Stimulated activated CD8-positive, alpha-beta memory T cell treated with anti-CD3 and anti-CD28 coated beads, Interleukin-7, amount 100 ng/mL, for 1 hour (primary cell): ENCODE results near the gene PRKCQ.
"Not testable (repeated sequence)": the region's sequence is repeated elsewhere in the genome, so short reads cannot be mapped to it uniquely, and the experiment has no call there.

ENCODE experiments used
- DNase-seq, 2 donors: peaks; one replicate each; pipeline ENCODE4 v3.0.0-alpha.2; 2020; ENCODE audit warnings: low read depth in 2 of 2

Gene PRKCQ

GRCh38 chr10:6493521-6494441 is 86.3 kb downstream of the PRKCQ start:
- DNase-seq = no peak

GRCh38 chr10:6492896-6493295 is 87.2 kb downstream of the PRKCQ start:
- no peak for DNase-seq

- peak in 1 of 2 donors; percentile 10 for DNase-seq
Measured at GRCh38 chr10:6491841-6492609, 88.1 kb downstream of the PRKCQ start.

GRCh38 chr10:6490614-6491013 is 89.5 kb downstream of the PRKCQ start:
- no peak for DNase-seq

- no peak for DNase-seq
Measured at GRCh38 chr10:6487920-6488319, 92.2 kb downstream of the PRKCQ start.

- DNase-seq = no peak
Measured at GRCh38 chr10:6486309-6486708, 93.8 kb downstream of the PRKCQ start.

- no peak for DNase-seq
Measured at GRCh38 chr10:6482737-6483357, 97.2 kb downstream of the PRKCQ start.

GRCh38 chr10:6478722-6479121 is 101.4 kb downstream of the PRKCQ start:
- DNase-seq = no peak

GRCh38 chr10:6476989-6477388 is 103.1 kb downstream of the PRKCQ start:
- no peak for DNase-seq

GRCh38 chr10:6474871-6475270 is 105.2 kb downstream of the PRKCQ start:
- DNase-seq = no peak

GRCh38 chr10:6473901-6474370 is 106.1 kb downstream of the PRKCQ start:
- no peak for DNase-seq

- DNase-seq = peak; percentile 13 to 20
Measured at GRCh38 chr10:6473430-6473829, 106.6 kb downstream of the PRKCQ start.

GRCh38 chr10:6472710-6473005 is 107.4 kb downstream of the PRKCQ start:
- DNase-seq = not testable (repeated sequence)

GRCh38 chr10:6470894-6471618 is 109.0 kb downstream of the PRKCQ start:
- no peak for DNase-seq

- DNase-seq = no peak
Measured at GRCh38 chr10:6469661-6470060, 110.4 kb downstream of the PRKCQ start.

GRCh38 chr10:6465854-6466601 is 114.0 kb downstream of the PRKCQ start:
- no peak for DNase-seq

- DNase-seq = no peak
Measured at GRCh38 chr10:6465437-6465836, 114.6 kb downstream of the PRKCQ start.

GRCh38 chr10:6464862-6465430 is 115.1 kb downstream of the PRKCQ start:
- DNase-seq = no peak

GRCh38 chr10:6463366-6463765 is 116.7 kb downstream of the PRKCQ start:
- DNase-seq = no peak

- DNase-seq = no peak
Measured at GRCh38 chr10:6461961-6462360, 118.1 kb downstream of the PRKCQ start.
